Adipocyte (in vitro differentiated cells): ENCODE measurements around the gene ERCC6.

Source experiments
- DNase-seq: peaks from one replicate; pipeline ENCODE4 v3.0.0-alpha.2; 2015; ENCODE audit warnings: low read depth
- H3K27me3 ChIP-seq: replicated peaks from 2 replicates; pipeline ENCODE4 v1.7.0; 2013; ENCODE audit warnings: mild to moderate bottlenecking, low read length, moderate library complexity; ENCODE audit not compliant: control insufficient read depth, insufficient read depth
- H3K36me3 ChIP-seq: 2 replicates; pipeline ENCODE4 v1.7.0; 2013; ENCODE audit warnings: low read length, mild to moderate bottlenecking, moderate library complexity; ENCODE audit not compliant: control insufficient read depth, insufficient read depth, severe bottlenecking
- H3K4me1 ChIP-seq: 2 replicates; pipeline ENCODE4 v1.7.0; 2013; ENCODE audit warnings: mild to moderate bottlenecking, low read length, moderate library complexity; ENCODE audit not compliant: control insufficient read depth, insufficient read depth
- H3K4me3 ChIP-seq: 2 replicates; pipeline ENCODE4 v1.7.0; 2013; ENCODE audit warnings: mild to moderate bottlenecking, low read length, moderate library complexity
- H3K9ac ChIP-seq: 2 replicates; pipeline ENCODE4 v1.7.0; 2013; ENCODE audit warnings: mild to moderate bottlenecking, low read length, moderate library complexity
- H3K9me3 ChIP-seq: 2 replicates; pipeline ENCODE4 v1.7.0; 2013; ENCODE audit warnings: mild to moderate bottlenecking, low read length, moderate library complexity; ENCODE audit not compliant: control insufficient read depth

ERCC6 gene

GRCh38 chr10:49526619-49527018 lies 12.3 kb downstream of the ERCC6 start:
- Histone ChIP-seq H3K9ac (no peak overlapping the region), H3K9me3 (no peaks in the 10 kb centered on the region), H3K27me3 (no peaks in the 10 kb centered on the region), H3K36me3 (peaks cover 96% of the 10 kb centered on the region), H3K4me1 (peaks cover 9% of the 10 kb centered on the region), H3K4me3 (no peak overlapping the region)
- peak; percentile 71 for DNase-seq

DNA sequence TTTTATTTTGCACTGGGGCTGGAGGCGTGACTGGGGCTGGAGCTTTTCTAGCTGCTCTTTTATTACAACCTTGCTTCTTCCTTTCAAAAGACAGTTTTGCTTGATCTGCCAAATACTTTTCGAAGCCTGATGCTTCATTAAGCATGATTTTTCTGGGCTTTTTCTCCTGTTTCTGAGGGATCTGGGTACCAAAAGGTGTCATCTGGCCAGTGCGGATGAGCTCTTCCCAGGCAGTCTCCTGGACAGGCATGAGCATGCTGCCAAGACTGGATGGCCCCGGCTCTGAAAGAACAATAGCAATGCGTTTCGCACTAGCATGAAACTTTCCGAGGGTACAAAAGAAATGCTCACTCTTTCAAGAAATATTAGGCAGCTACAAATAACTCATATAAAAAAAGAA lies 14.4 kb downstream of the ERCC6 start:
- Histone ChIP-seq H3K9ac (no peak overlapping the region), H3K4me3 (no peak overlapping the region), H3K9me3 (no peaks in the 10 kb centered on the region), H3K36me3 (peaks cover 94% of the 10 kb centered on the region), H3K27me3 (no peaks in the 10 kb centered on the region), H3K4me1 (peaks cover 9% of the 10 kb centered on the region)
- no peak for DNase-seq

- H3K9me3 ChIP-seq = no peaks in the 10 kb centered on the region
- peaks cover 86% of the 10 kb centered on the region for H3K36me3 ChIP-seq
- no peak overlapping the region for H3K9ac ChIP-seq
- DNase-seq = no peak
- no peak overlapping the region for H3K4me3 ChIP-seq
- peaks cover 13% of the 10 kb centered on the region for H3K4me1 ChIP-seq
- no peaks in the 10 kb centered on the region for H3K27me3 ChIP-seq
Measured at GRCh38 chr10:49523301-49523700, 15.6 kb downstream of the ERCC6 start.

DNA sequence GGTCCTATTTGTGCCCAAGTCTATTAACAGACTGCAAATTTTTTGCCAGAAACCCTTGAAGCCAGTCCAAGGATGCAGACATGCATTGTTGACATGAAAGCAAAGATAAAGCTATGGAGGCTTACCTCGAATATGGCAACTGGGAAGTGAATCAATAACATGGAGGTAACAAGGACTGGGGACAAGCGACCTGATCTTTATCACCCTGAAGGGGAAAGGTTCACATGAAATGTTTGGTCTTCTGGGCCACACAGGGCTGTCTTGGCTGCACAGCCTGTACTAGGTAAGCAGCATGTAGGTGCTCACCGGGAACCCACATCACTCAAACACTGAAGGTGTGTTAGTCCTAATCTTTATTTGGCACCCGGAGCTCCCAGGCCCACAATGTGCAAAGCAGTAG lies 17.9 kb downstream of the ERCC6 start:
- Histone ChIP-seq H3K4me3 (no peak overlapping the region), H3K27me3 (no peaks in the 10 kb centered on the region), H3K9ac (no peak overlapping the region), H3K36me3 (peaks cover 77% of the 10 kb centered on the region), H3K9me3 (no peaks in the 10 kb centered on the region), H3K4me1 (peaks cover 4% of the 10 kb centered on the region)
- DNase-seq = no peak

DNA sequence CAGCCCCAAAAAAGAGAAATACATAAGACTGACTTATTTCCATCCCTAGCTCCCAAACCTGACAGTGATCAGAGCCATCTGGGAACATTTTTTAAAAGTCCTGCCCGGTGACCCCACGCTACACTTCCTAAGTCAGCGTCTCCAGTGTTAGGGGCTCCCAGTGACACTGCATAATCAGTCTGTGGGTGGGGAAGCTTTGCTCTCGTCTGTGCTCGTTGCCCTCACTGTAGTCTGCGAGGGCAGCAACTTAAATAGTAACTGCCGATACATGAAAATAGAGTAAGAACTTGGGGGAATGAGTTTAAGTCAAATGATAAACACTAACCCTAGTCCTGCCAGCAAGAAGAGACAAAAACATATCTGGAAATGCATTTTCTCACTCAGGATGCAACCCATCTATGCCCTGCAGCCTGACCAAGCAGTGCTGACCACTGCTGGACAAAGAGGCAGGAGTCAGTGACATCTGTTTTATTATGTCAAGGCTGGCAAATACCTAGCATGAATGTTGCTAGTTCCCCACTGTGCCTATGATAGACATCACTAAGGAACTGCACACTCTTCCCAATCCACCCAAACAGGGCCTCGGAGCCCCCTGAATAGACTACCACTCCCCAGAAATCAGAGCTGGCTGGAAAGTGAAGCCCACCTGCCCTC lies 18.7 kb downstream of the ERCC6 start:
- no peaks in the 10 kb centered on the region for H3K27me3 ChIP-seq
- H3K4me1 ChIP-seq = peaks cover 4% of the 10 kb centered on the region
- DNase-seq = no peak
- H3K9ac ChIP-seq = no peak overlapping the region
- H3K4me3 ChIP-seq = no peak overlapping the region
- H3K36me3 ChIP-seq = peaks cover 78% of the 10 kb centered on the region
- no peaks in the 10 kb centered on the region for H3K9me3 ChIP-seq

DNA sequence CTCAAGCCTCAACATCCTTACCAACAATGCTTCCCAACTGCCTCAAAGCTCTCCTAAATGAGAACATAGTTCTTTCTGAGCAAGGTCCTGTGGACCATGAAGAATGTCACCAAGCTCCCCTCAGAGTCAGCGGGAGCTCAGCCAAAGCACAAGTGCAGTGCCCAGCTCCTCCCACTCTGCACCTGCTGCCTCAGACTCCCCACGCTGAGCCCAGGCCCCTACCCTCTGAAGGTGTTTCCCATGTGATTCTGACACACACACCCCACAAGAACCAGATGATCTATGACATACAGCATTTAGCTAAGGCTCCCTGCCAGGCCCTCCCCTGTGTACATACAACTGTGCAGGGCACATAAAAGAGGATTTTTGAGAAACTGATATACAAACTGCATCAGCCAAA lies 19.2 kb downstream of the ERCC6 start:
- no peak overlapping the region for H3K4me3 ChIP-seq
- peaks cover 77% of the 10 kb centered on the region for H3K36me3 ChIP-seq
- DNase-seq = no peak
- no peak overlapping the region for H3K9ac ChIP-seq
- H3K9me3 ChIP-seq = no peaks in the 10 kb centered on the region
- peaks cover 4% of the 10 kb centered on the region for H3K4me1 ChIP-seq
- no peaks in the 10 kb centered on the region for H3K27me3 ChIP-seq

- Histone ChIP-seq H3K27me3 (no peaks in the 10 kb centered on the region), H3K9me3 (no peaks in the 10 kb centered on the region), H3K4me3 (no peak overlapping the region), H3K9ac (no peak overlapping the region), H3K4me1 (peaks cover 6% of the 10 kb centered on the region), H3K36me3 (peaks cover 72% of the 10 kb centered on the region)
- peak; percentile 77 for DNase-seq
Measured at GRCh38 chr10:49518982-49519578, 19.8 kb downstream of the ERCC6 start.

- DNase-seq = no peak
- Histone ChIP-seq H3K9ac (no peak overlapping the region), H3K36me3 (peaks cover 67% of the 10 kb centered on the region), H3K27me3 (no peaks in the 10 kb centered on the region), H3K4me1 (peaks cover 11% of the 10 kb centered on the region), H3K9me3 (no peaks in the 10 kb centered on the region), H3K4me3 (no peak overlapping the region)
Measured at GRCh38 chr10:49518566-49518965, 20.4 kb downstream of the ERCC6 start.

DNA sequence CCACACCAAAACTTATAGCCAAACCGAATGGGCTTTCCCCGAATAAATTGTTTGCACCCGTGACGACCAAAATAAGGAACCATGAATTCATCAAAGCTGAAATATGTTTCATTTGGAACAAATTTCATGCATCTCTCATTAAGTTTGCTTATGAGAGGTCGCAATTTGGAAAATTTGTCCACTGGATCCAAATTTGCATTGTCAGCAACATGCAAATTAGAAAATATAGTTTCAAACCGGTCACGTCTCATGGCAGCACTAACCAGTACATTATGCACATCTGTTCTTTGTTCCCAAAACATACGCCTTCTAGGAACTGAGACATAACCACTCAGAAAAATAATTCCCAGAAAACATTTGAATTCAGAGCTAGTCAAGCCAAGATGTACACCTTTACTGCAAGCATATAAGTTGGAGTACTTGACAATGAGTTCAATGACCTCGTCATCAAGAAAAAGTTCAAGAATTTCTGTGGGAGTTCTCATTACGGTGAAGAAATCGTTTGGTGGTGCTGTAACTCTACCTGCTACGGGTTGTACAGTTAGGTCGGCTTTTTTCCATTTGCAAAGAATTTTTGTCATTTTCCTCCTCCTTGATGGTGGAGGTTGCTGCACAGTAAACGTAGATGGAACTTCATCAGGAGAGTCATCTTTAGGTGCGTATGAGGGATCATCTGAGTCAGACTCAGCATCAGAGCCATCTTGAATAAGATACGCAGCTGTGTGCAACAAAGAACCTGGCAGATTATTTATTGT lies 22.5 kb downstream of the ERCC6 start:
- DNase-seq = no peak
- Histone ChIP-seq H3K9me3 (no peaks in the 10 kb centered on the region), H3K36me3 (peaks cover 52% of the 10 kb centered on the region), H3K4me1 (peaks cover 11% of the 10 kb centered on the region), H3K27me3 (no peaks in the 10 kb centered on the region), H3K4me3 (no peak overlapping the region), H3K9ac (no peak overlapping the region)

DNA sequence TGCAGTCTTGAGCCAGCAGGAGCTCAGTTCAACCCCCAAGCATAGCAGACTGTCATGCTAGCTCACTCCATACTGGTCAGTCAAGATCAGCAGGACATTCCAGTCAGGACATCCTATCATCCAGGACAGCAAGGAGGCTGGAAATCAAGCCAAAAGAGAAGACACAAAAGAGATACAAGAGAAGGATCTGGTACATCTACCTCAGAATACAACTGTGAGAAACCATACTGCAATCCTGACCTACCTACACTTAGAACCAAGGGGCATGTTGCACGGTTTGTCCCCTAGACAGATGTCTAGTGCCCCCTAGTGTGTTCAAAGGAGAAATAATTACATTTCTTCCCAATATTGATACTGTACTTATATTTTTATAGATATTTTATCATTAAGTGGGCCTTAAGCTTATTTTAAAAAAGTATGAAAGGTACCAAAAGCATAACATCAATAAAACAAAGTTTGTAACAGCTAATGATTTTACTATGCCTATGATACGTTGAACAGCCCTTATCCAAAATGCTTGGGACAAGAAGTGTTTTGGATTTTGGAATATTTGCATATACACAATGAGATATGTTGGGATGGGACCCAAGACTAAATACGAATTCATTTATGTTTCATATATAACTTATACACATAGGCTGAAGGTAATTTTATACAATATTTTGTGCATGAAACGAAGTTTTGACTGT lies 26.7 kb downstream of the ERCC6 start:
- no peaks in the 10 kb centered on the region for H3K9me3 ChIP-seq
- H3K4me1 ChIP-seq = peaks cover 7% of the 10 kb centered on the region
- peak; percentile 49 for DNase-seq
- H3K4me3 ChIP-seq = no peak overlapping the region
- no peak overlapping the region for H3K9ac ChIP-seq
- peaks cover 40% of the 10 kb centered on the region for H3K36me3 ChIP-seq
- H3K27me3 ChIP-seq = no peaks in the 10 kb centered on the region

- peaks cover 7% of the 10 kb centered on the region for H3K4me1 ChIP-seq
- DNase-seq = no peak
- H3K36me3 ChIP-seq = peaks cover 26% of the 10 kb centered on the region
- H3K9me3 ChIP-seq = no peaks in the 10 kb centered on the region
- no peak overlapping the region for H3K4me3 ChIP-seq
- no peaks in the 10 kb centered on the region for H3K27me3 ChIP-seq
- no peak overlapping the region for H3K9ac ChIP-seq
Measured at GRCh38 chr10:49509771-49510303, 29.1 kb downstream of the ERCC6 start.
